HEK293 (cell line): ENCODE data around the gene TDRD10.

ENCODE experiments used
- CTCF ChIA-PET: fragments of 350-600 bp; formaldehyde crosslinking; extraction: SDS; loops from one replicate; lab custom pipeline; 2021; ENCODE audit warnings: antibody characterized with exemption; lab: Yijun Ruan, JAX
- POLR2A ChIA-PET: fragments of 300-600 bp; formaldehyde crosslinking; extraction: SDS; loops from one replicate; lab custom pipeline; 2020; ENCODE audit warnings: antibody characterized with exemption, inconsistent platforms; lab: Yijun Ruan, JAX
- H3K27ac ChIP-seq: fragments of 200-500 bp; sonication (Bioruptor generic); 2 replicates; pipeline ENCODE4 v1.5.1; 2014; ENCODE audit warnings: low read depth, low read length, control low read depth, inconsistent platforms; ENCODE audit errors: extremely low read depth
- H3K36me3 ChIP-seq, 2 experiments: fragments of 200-500 bp in 1 of 2; sonication (Bioruptor generic) in 1 of 2; 1 replicate in 1 of 2; 2 replicates in 1 of 2; pipeline ENCODE4 v1.5.1; 2014 to 2017; ENCODE audit warnings: inconsistent platforms in 2 of 2, low read length in 2 of 2; ENCODE audit not compliant: control insufficient read depth in 2 of 2, insufficient read depth in 1 of 2
- H3K4me1 ChIP-seq: fragments of 200-500 bp; sonication (Bioruptor generic); 2 replicates; pipeline ENCODE4 v1.5.1; 2014; ENCODE audit warnings: mild to moderate bottlenecking, low read length, inconsistent platforms; ENCODE audit not compliant: control insufficient read depth, insufficient read depth
- H3K4me3 ChIP-seq: 2 replicates; pipeline ENCODE4 v1.5.1; 2011; ENCODE audit warnings: low read depth, mild to moderate bottlenecking, control low read depth, low read length, moderate library complexity
- H3K9me3 ChIP-seq: fragments of 200-500 bp; sonication (Bioruptor generic); 2 replicates; pipeline ENCODE4 v1.5.1; 2014; ENCODE audit warnings: low read depth, low read length, inconsistent platforms; ENCODE audit not compliant: control insufficient read depth, insufficient read depth
- CTCF ChIP-seq: fragments of 450-650 bp; formaldehyde crosslinking; IDR thresholded peaks from 2 replicates; pipeline ENCODE4 v1.5.1; 2016; ENCODE audit warnings: missing biosample characterization, missing genetic modification characterization
- EGR2 ChIP-seq: fragments of 450-650 bp; formaldehyde crosslinking; IDR thresholded peaks from 2 replicates; pipeline ENCODE4 v1.5.1; 2016; ENCODE audit warnings: low read depth, missing biosample characterization, missing genetic modification characterization
- GLIS1 ChIP-seq: fragments of 450-650 bp; formaldehyde crosslinking; IDR thresholded peaks from 2 replicates; pipeline ENCODE4 v1.5.1; 2016; ENCODE audit warnings: missing biosample characterization, missing genetic modification characterization
- KLF1 ChIP-seq: fragments of 450-650 bp; formaldehyde crosslinking; IDR thresholded peaks from 2 replicates; pipeline ENCODE4 v1.5.1; 2016; ENCODE audit warnings: missing biosample characterization, missing genetic modification characterization
- KLF10 ChIP-seq: fragments of 450-650 bp; IDR thresholded peaks from 2 replicates; pipeline ENCODE4 v1.5.1; 2018; ENCODE audit warnings: missing biosample characterization, mild to moderate bottlenecking, missing genetic modification characterization
- MZF1 ChIP-seq: fragments of 450-650 bp; formaldehyde crosslinking; IDR thresholded peaks from 2 replicates; pipeline ENCODE4 v1.5.1; 2017; ENCODE audit warnings: missing biosample characterization, missing genetic modification characterization, borderline replicate concordance
- TCF7L2 ChIP-seq: IDR thresholded peaks from 2 replicates; pipeline ENCODE4 v1.6.1; 2011; ENCODE audit warnings: low read depth, mild to moderate bottlenecking, inconsistent platforms, low read length, moderate library complexity, borderline replicate concordance
- ZFHX2 ChIP-seq: fragments of 450-650 bp; formaldehyde crosslinking; conservative IDR thresholded peaks from 2 replicates; pipeline ENCODE4 v1.5.1; 2016; ENCODE audit warnings: missing biosample characterization, missing genetic modification characterization
- ZFP37 ChIP-seq: fragments of 450-650 bp; formaldehyde crosslinking; IDR thresholded peaks from 2 replicates; pipeline ENCODE4 v1.5.1; 2016; ENCODE audit warnings: missing biosample characterization, missing genetic modification characterization
- ZNF184 ChIP-seq: fragments of 450-650 bp; IDR thresholded peaks from 2 replicates; pipeline ENCODE4 v1.5.1; 2018; ENCODE audit warnings: missing biosample characterization, mild to moderate bottlenecking, missing genetic modification characterization
- ZNF202 ChIP-seq: fragments of 450-650 bp; formaldehyde crosslinking; IDR thresholded peaks from 2 replicates; pipeline ENCODE4 v1.5.1; 2016; ENCODE audit warnings: missing biosample characterization, missing genetic modification characterization, borderline replicate concordance
- ZNF211 ChIP-seq: fragments of 450-650 bp; formaldehyde crosslinking; IDR thresholded peaks from 2 replicates; pipeline ENCODE4 v1.5.1; 2016; ENCODE audit warnings: low read depth, missing biosample characterization, missing genetic modification characterization
- ZNF280D ChIP-seq: fragments of 450-650 bp; formaldehyde crosslinking; IDR thresholded peaks from 2 replicates; pipeline ENCODE4 v1.5.1; 2016; ENCODE audit warnings: missing biosample characterization, missing genetic modification characterization
- ZNF521 ChIP-seq: fragments of 450-650 bp; formaldehyde crosslinking; IDR thresholded peaks from 2 replicates; pipeline ENCODE4 v1.5.1; 2017; ENCODE audit warnings: missing biosample characterization, mild to moderate bottlenecking, missing genetic modification characterization
- ZNF654 ChIP-seq: fragments of 450-650 bp; formaldehyde crosslinking; IDR thresholded peaks from 2 replicates; pipeline ENCODE4 v1.5.1; 2016; ENCODE audit warnings: low read depth, missing biosample characterization, missing genetic modification characterization
- TF ChIP-seq, protein P1 (sequence below): fragments of 450-650 bp; formaldehyde crosslinking; IDR thresholded peaks from 2 replicates; pipeline ENCODE4 v1.5.1; 2017; ENCODE audit warnings: missing biosample characterization, missing genetic modification characterization
- TF ChIP-seq, protein P2 (sequence below): fragments of 450-650 bp; formaldehyde crosslinking; IDR thresholded peaks from 2 replicates; pipeline ENCODE4 v1.5.1; 2016; ENCODE audit warnings: missing biosample characterization, missing genetic modification characterization

Gene TDRD10

GRCh38 chr1:154539486-154540483 is 37.8 kb downstream of the TDRD10 start (continued):
- TF ChIP-seq ZNF202 (no peak), ZNF211 (no peak), KLF10 (no peak), ZNF521 (tag by site-specific recombination) (no peak), ZNF184 (tag by site-specific recombination) (no peak), ZNF280D (tag by site-specific recombination) (no peak), KLF1 (tag by site-specific recombination) (no peak)

GRCh38 chr1:154541231-154541630 is 39.2 kb downstream of the TDRD10 start:
- H3K36me3 ChIP-seq, result no peaks in the 10 kb centered on the region
- no peak overlapping the region for H3K27ac ChIP-seq
- no peaks in the 10 kb centered on the region for H3K4me1 ChIP-seq
- no peak overlapping the region for H3K4me3 ChIP-seq
- H3K9me3 ChIP-seq, result no peaks in the 10 kb centered on the region
- ChIA-PET POLR2A (no interaction called here), CTCF (interaction anchor here (2.1 kb wide), 1 partner anchor 60 kb away, joined by 7 read pairs; no protein-coding TSS in a partner anchor)
- TF ChIP-seq EGR2, result peak; percentile 97
- peak; percentile 93 for TF ChIP-seq ZFHX2
- no peak for TF ChIP-seq KLF10
- TF ChIP-seq, protein P1, sequence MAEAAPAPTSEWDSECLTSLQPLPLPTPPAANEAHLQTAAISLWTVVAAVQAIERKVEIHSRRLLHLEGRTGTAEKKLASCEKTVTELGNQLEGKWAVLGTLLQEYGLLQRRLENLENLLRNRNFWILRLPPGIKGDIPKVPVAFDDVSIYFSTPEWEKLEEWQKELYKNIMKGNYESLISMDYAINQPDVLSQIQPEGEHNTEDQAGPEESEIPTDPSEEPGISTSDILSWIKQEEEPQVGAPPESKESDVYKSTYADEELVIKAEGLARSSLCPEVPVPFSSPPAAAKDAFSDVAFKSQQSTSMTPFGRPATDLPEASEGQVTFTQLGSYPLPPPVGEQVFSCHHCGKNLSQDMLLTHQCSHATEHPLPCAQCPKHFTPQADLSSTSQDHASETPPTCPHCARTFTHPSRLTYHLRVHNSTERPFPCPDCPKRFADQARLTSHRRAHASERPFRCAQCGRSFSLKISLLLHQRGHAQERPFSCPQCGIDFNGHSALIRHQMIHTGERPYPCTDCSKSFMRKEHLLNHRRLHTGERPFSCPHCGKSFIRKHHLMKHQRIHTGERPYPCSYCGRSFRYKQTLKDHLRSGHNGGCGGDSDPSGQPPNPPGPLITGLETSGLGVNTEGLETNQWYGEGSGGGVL (tag by site-specific recombination), result peak; percentile 37; the same call in 1 of the 2 replicates
- TF ChIP-seq, protein P2, sequence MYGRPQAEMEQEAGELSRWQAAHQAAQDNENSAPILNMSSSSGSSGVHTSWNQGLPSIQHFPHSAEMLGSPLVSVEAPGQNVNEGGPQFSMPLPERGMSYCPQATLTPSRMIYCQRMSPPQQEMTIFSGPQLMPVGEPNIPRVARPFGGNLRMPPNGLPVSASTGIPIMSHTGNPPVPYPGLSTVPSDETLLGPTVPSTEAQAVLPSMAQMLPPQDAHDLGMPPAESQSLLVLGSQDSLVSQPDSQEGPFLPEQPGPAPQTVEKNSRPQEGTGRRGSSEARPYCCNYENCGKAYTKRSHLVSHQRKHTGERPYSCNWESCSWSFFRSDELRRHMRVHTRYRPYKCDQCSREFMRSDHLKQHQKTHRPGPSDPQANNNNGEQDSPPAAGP, result no peak

- TF ChIP-seq TCF7L2 (no peak), MZF1 (tag by site-specific recombination) (no peak), ZFP37 (no peak), GLIS1 (tag by site-specific recombination) (peak; percentile 41; the same call in 1 of the 2 replicates), CTCF (peak; percentile 64), ZNF654 (tag by site-specific recombination) (peak; percentile 74)
- POLR2A ChIA-PET, result interaction anchor here (0.6 to 1.5 kb wide), 4 partner anchors 10 to 239 kb away, joined by 4 to 8 read pairs (median 6); no protein-coding TSS in a partner anchor
- peaks cover 13 to 35% of the 10 kb centered on the region in 2 experiments for H3K36me3 ChIP-seq
- no peaks in the 10 kb centered on the region for H3K4me1 ChIP-seq
- no peaks in the 10 kb centered on the region for H3K9me3 ChIP-seq
- H3K4me3 ChIP-seq, result no peak overlapping the region
- CTCF ChIA-PET, result interaction anchor here (0.5 to 6.6 kb wide), 48 partner anchors 9 to 602 kb away, joined by 3 to 205 read pairs (median 4); partner anchors contain the start of gene ATP8B2
- no peak overlapping the region for H3K27ac ChIP-seq
Measured at GRCh38 chr1:154546264-154547063, 44.4 kb downstream of the TDRD10 start.
